Measurements from ENCODE around the gene PTPRD. TPM values are rescaled to one million over a fixed set of nuclear protein-coding genes. Genes with fewer than 3 reads are reported as not detected.

Gene PTPRD
- total and polyA plus RNA-seq, 2 of the 4 experiments (the other 2 are of a cell fraction), result 0.07 to 0.18 TPM

DNA sequence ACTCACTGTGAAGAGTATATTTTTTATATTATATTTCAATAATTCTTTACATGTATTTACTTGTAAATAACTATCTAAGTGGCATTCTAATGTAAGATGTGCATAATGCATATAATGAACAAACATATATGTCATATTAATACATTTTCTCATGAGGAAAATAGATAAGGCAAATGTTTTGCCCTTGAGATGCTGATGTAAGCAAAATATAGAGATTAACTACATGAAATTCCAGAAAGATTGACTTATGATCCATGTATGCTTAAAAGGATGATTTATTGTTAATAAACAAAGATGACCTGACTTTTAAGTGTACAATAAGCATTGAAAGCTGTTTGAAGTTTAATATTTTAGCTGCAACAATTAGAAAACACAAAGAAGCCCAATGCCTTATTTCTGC lies 559.9 kb downstream of the PTPRD start:
- Histone ChIP-seq H3K4me2 (ENCODE audit: low read depth, low read length) (no peak overlapping the region), H2AFZ (replicated peaks; ENCODE audit: low read length, poor library complexity) (no peak overlapping the region), H3K27me3 (ENCODE audit: control insufficient read depth, insufficient read depth, low read length) (no peaks in the 10 kb centered on the region), H3K14ac (replicated peaks; ENCODE audit: low read depth, low read length) (no peak overlapping the region), H3K27ac (ENCODE audit: insufficient read depth, low read length) (no peak overlapping the region), H3K36me3 (ENCODE audit: control insufficient read depth, insufficient read depth, low read length) (no peaks in the 10 kb centered on the region), H3K18ac (ENCODE audit: low read depth, low read length) (no peak overlapping the region), H4K8ac (ENCODE audit: low read depth in 2 of 2, low read length in 2 of 2) (no peak overlapping the region), H3K4ac (ENCODE audit: low read depth, low read length) (no peak overlapping the region), H2BK5ac (ENCODE audit: low read depth, low read length, poor library complexity, severe bottlenecking) (no peak overlapping the region), H3K9me1 (ENCODE audit: insufficient read depth, low read length) (no peaks in the 10 kb centered on the region), H4K5ac (ENCODE audit: low read depth, low read length) (no peak overlapping the region), H3K23ac (ENCODE audit: low read depth, low read length) (no peak overlapping the region), H2AK9ac (replicated peaks; ENCODE audit: low read depth, low read length, poor library complexity) (no peak overlapping the region), H3K9ac (ENCODE audit: low read depth, low read length) (no peak overlapping the region), H2BK20ac (ENCODE audit: low read depth, low read length) (no peak overlapping the region), H3K4me3 (ENCODE audit: insufficient read depth, low read depth, low read length) (no peak overlapping the region), H3K56ac (ENCODE audit: extremely low read depth, insufficient read depth, low read length) (no peak overlapping the region), H4K91ac (ENCODE audit: insufficient read depth, low read depth, low read length) (no peak overlapping the region), H3K4me1 (ENCODE audit: control insufficient read depth, insufficient read depth, low read length) (no peaks in the 10 kb centered on the region), H3K9me3 (ENCODE audit: control insufficient read depth, insufficient read depth, low read length) (no peaks in the 10 kb centered on the region), H2AK5ac (ENCODE audit: low read depth, low read length) (no peak overlapping the region), H2BK120ac (ENCODE audit: low read depth, low read length) (no peak overlapping the region), H4K20me1 (ENCODE audit: insufficient read depth, low read length) (no peaks in the 10 kb centered on the region), H3K79me1 (ENCODE audit: low read depth in 1 of 2, low read length in 2 of 2) (no peaks in the 10 kb centered on the region), H2BK15ac (ENCODE audit: low read depth, low read length) (no peak overlapping the region)
- in situ Hi-C loops (cut with MboI; ENCODE audit: low sequenced_read_pairs), result no loop called here
- ChIA-PET CTCF (interaction anchor here (0.6 kb wide), 1 partner anchor 1342 kb away, joined by 3 read pairs; no protein-coding TSS in a partner anchor), POLR2A (ENCODE audit: unreplicated experiment) (no interaction called here)
- BruUV-seq (replicated peaks), result no TSS peak
- dilution Hi-C loops (cut with HindIII; ENCODE audit: low sequenced_read_pairs, unreplicated experiment), result no loop called here
- no peak for ATAC-seq (ENCODE audit: low read depth)
- TF ChIP-seq MAFK (IDR thresholded peaks at IDR 0.05; ENCODE audit: low read depth, low read length) (peak; percentile 85), RAD21 (IDR thresholded peaks at IDR 0.05; ENCODE audit: low read length) (no peak)
- intact Hi-C loops (cut with micrococcal nuclease), result no loop called here
- DNase-seq, result no peak
